Activated CD8-positive, alpha-beta memory T cell treated with anti-CD3 and anti-CD28 coated beads, Interleukin-2, amount 50 U/mL, for 24 hours (primary cell): ENCODE data around the gene RIN1.

Experiments
- DNase-seq: peaks from one replicate; pipeline ENCODE4 v3.0.0-alpha.2; 2020; ENCODE audit errors: extremely low read depth

The RIN1 gene

DNA sequence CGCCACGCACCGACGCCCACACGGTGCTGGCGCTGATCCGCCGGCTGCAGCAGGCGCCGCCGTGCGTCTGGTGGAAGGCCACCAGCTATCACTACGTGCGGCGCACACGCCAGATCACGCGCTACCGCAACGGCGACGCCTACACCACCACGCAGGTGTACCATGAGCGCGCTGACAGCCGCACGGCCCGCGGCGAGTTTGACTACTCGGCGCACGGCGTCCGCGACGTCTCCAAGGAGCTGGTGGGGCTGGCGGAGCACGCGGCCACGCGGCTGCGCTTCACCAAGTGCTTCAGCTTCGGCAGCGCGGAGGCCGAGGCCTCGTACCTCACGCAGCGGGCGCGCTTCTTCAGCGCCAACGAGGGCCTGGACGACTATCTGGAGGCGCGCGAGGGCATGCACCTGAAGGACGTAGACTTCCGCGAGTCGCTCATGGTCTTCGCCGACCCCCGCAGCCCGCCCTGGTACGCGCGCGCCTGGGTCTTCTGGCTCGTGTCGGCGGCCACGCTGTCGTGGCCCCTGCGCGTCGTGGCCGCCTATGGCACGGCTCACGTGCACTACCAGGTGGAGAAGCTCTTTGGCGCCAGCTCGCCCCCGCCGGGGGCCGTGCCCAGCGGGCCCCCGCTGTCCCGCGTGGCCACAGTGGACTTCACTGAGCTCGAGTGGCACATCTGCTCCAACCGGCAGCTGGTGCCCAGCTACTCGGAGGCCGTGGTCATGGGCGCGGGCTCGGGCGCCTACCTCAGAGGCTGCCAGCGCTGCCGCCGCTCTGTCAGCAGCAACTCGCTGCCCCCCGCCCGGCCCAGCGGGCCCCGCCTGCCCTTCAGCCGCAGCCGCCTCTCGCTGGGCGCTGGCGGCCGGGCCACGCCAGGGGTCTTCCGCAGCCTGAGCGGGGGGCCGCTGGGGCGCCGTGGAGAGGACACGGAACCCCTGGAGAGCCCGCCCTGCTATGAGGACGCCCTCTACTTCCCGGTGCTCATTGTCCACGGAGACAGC, 41.3 kb downstream of the RIN1 start:
- no peak for DNase-seq

DNA sequence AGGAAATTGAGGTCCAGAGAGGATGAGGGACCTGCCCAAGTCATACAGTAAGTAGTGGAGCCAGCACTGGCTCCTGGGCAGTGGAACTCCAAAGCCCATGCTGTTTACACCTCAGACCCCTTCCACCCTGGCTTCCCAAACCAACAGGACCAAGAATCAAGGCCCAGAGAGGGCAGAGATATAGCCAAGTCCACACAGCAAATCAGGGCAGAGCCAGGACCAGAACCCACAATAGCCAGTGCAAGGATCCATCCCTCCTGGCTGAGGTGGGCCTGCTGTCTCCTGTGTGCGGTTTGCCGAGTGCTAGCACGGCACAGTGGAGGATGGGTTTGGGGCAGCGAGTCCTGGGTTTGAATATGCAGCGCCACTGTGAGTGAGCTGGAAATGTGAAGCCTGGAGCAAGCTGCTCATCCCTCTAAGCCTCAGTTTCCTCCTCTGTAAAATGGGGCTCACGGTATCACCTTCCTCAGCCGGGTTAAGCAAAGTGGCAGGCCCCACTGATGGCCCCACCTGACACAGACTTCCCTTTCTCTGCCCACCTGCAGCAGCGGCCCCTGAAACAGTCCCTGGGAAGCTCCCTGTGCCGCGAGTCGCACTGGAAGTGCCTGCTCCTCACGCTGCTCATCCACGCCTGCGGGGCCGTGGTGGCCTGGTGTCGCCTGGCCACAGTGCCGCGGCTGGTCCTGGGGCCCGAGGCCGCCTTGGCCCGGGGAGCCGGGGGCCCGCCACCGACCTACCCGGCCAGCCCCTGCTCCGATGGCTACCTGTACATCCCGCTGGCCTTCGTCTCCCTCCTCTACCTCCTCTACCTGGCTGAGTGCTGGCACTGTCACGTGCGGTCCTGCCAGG, 42.2 kb downstream of the RIN1 start:
- DNase-seq = no peak

DNA sequence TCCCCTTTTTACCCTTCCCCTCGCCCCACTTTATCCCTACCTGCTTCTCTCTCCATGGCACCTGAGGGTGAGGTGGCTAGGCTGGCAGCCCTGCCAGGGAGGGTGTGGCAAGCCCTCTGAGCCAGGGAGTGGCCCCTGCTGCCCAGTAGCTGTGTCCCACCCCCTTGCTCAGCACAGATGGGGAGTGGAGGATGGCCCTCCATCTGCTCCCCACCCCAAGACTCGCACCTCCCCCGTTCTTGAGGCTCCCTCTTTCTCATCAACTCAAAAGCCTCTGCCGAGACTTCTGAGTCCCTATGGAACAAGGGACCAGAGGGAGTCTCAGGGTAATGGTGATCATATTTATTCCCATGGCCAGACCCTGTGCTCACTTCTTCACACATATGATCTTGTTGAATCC, 42.9 kb downstream of the RIN1 start:
- DNase-seq = no peak

DNA sequence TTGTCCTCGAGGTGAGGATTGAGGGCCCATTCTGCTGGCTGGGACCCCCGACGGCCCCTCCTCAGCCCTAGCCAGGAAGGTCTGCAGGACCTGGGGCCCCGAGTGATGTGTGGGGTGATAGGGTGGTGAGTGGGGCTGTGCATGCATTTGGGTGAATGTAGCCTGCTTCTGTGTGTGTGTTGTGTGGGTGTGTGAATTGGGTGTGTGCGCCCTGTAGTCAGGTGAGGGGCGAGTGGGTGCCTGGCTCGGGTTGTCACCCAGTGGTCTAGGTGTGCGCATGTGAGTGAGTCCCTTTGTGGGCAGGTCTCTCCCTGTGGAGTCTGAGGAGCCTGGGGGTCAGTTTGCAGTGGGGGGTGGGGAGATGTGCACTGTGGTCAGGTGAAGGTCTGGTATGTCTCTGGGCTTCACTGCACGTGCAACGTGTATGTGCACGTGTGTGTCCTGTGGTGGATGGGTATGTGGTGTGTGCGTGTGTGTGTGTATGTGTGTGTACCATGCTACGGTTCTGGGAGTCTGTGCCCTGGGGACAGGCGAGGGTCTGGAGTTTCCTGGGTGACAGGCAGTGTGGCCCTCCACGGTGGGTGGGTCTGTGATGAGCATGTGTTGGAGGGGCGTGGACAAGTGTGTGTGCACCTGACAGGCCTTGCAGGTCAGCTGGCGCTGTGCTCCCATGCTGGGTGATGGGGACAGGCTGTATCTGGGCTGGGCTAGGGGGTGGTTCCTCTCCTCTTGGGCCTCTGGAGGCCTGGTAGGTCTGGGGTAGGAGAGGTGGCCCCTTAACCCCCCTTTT, 43.5 kb downstream of the RIN1 start:
- DNase-seq = no peak

DNA sequence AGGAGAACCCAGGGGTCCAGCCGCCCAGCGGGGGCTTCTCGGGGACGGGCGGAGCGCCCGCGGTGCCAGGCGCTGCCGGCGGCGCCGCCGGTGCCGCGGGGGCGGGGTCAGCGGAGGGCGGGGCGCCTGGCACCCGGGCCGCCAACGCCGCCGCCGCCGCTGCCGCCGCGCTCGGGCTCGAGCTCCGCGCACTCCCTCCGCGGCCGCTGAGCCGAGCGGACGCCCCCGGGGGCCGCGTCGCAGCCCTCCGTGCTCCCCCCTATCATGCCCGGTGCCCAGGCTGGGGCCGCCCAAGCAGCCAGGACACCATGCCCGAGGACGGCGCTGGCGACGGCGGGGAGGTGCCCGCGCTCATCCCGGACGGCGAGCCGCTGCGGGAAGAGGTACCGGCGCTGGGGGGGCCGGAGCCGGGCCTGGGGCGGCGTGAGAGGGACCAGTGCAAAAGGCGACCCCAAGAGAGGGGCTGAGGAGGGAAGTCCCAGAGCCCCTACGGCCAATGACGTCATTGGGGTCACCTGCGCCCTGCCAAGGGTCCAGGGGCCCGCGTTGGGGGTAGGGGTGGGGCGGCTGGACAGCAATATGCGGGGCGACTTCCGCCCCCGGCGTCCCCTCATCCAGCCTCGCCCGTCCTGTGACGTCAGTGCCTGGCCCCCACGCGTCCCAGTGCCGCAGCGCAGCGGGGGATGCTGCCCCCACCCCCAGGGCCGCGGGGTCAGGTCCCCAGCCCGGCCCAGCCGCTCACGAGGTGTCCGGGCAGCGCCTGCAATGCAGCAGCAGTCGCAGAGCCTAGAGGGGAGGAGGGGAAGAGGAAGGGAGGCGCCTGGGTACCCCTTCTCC, 44.3 kb downstream of the RIN1 start, which contains the start of gene TMEM151A:
Gene TMEM151A (plus strand): TSS at position 189 of the 837 bp plus-strand sequence. CDS start 120 bp downstream, at position 309.
- DNase-seq = no peak

DNA sequence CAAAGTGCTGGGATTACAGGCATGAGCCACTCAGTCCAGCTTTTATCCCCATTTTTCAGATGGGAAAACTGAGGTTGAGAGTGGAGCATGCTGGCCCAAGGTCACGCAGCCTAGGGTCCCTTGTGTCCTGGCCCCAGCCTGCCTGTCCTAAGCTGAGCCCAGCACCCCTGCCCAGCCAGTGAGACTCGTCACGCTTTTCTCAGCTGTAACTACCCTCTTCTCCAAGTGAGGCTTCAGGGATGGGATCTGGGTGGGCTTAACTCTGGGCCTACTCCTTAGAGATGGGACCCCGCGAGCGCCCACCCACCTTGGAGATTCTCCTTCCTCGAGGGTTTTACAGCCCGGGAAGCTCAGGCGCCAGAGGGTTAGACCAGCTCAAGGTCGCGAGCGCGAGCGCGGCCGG, 44.9 kb downstream of the RIN1 start:
- DNase-seq = no peak

DNA sequence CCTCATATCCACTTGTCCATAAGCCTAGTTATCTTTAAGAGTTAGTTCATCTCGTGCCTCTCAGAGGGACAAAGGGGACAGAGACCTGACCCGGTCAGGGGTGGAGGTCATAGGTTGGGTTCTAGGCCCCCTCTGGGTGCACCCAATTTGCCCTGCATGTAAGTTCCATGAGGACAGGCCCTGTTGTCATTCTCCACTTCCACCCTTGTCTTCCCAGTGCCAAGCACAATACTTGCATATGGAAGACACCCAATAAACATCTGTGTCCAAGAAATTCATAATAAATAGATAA, 46.0 kb downstream of the RIN1 start:
- DNase-seq = no peak

DNA sequence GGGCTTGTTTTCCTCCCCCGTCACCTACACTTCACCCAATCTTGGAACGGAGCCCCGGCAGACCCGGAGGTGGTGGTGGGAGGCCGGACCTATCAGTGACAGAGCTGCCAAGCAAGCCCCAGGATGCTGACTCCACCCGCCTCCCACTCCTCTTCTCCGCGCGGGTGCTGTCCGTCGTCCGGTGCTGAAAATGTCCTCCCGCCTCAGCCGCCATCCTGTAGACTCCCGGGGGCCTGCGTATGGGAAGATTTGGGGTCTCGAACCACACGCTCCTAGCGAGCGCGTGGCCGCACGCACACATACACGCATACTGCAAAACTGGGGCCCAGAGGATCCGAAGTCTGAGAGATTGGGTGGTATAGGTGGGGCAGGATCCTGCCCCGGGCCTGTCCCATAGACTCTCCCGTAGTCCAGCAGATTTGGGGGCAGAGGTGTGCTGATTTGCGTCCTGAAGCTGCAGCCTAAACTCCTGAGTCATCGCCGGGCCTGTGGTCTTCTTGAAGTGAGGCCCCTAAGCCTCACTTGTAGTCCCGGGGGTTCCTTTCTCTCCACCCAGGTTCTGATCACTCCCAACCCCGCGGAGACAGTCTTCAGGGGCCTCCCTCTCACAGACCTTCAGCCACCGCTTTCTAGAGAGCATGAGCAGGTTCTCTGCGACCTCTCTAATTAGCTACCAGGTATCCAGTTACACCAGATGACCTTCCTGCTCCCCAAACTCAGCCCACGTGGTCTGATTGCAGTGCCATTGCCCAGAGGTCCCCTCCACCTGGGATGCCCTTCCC, 46.5 kb downstream of the RIN1 start:
- DNase-seq = peak; percentile 55

DNA sequence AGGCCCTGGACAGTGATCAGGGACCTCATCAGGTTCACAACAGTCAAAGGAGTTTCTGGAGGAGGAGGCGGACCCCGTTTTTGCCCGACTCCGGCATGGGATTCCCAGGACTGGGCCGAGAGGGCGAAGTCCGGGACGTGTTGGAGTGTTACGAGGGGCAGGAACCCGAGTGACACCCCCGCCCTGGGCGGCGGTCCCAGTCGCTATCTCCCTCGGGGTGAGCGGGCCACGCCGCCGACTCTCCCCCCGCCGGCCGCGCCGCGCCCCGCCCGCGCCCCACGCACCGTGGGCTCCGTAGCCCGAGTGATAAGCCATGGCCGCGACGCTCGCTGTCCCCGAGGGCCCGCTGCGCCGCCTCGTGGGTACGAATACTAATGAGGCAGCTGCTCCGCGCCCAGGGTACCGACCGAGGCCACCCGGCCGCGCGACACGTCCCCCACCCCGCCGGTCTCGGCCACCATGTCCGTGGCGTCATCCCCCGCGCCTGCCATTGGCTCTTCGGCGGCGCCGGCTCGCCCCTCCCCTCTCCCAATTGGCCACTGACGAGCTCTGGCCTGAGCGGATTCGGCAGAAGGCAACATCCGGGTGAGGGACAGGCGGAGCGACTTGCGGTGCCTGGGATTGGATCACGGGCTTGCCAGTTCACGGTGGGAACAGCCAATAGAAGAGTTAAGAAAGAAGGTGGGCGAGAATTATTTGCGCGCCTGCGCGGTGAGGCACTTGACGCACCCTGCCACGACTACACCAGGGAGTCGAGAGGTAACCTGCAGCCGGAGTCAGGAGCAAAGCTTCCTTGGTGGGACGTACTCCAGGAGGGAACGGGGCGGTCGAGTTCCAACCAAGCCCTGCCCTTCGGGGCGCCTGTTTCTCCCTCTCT, 47.3 kb downstream of the RIN1 start, which contains the start of gene YIF1A:
Gene YIF1A (minus strand): TSS at position 473 of the 877 bp plus-strand sequence. CDS start 158 bp downstream, at position 315.
- DNase-seq = peak; percentile 97

DNA sequence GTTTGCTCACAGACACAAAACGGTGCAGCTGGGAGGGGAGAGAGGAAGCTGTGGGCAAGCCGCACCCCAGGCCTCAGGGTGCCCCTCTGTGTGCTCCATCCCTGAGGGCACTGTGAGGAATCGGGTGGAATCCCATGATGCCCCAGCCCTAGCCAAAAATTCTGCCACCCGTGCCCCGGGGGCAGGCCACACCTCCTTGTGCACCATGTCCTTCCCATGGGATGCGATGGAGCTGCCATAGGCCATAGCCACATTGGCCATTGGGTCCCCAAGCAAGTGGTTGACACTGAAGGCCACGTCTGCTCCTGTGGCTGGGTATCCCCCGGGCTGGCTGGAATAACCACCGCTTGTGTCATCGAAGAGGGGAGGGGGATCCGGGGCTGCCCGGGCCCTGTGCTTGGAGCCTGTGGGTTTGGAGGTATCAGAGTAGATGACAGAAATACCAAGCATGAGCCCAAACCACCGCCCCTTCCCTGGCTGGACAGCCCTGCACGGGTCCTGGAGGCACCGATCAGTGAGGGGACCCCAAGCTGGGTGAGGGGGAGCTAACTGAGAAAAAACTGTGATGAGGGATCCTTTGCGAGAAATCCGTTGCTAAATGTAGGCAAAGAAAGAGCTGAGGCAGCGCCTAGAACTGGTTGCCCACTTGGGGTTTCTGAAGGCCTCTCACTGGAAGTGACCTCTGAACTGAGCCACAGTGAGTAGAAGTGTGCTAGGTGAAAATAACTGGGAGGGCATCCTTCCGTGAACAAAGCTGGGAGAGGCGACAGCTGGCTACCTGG, 48.2 kb downstream of the RIN1 start:
- no peak for DNase-seq

DNA sequence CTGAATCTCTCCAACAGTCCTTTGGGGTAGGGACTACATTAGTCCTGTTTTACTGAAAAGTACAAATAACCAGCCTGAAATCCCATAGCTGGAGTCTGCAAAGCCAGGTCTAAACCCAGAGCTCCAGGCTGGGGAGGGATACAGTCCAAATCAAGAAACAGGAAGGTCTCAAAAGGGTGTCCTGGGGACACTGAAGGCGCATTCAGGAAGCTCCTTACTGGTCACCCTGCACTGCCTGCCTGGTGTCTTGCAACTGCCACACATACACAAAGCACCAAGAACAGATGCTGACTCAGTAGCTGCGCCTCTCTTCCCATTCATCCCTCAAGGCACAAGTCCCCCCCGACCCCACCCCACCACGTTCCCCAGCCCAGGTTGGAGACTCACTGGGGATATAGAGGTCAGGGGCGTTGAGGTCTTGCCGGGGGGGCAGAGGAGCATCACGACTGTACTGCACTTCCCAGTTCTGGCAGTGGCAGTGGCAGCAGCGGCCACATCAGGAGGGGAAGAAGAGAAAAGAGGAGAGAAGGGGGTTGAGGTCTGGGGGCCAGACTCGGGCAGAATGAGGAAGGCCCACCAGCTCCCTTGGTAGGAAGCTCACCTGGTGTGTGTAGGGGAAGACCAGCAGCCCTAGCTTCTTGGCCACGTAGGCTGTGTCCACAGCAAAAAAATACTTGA, 48.9 kb downstream of the RIN1 start:
- no peak for DNase-seq

DNA sequence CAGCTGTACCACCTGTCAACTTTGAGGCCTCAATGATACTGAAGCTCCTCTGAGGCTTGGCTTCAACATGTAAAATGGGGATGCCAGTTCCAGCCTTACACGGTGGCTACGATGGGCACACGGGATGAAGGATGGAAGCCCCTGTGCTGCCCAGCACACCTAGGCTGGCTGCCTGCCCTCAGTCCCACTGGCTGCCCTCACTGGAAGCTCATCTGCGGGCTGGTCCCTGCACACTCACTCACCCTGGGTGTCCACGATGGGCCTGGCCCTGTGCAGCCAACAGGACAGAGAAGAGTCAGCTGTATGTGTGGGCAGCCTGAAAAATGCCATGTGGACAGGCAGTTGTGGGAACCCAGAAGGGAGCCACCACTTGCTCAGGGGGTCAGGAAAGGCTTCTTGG, 49.5 kb downstream of the RIN1 start:
- no peak for DNase-seq

DNA sequence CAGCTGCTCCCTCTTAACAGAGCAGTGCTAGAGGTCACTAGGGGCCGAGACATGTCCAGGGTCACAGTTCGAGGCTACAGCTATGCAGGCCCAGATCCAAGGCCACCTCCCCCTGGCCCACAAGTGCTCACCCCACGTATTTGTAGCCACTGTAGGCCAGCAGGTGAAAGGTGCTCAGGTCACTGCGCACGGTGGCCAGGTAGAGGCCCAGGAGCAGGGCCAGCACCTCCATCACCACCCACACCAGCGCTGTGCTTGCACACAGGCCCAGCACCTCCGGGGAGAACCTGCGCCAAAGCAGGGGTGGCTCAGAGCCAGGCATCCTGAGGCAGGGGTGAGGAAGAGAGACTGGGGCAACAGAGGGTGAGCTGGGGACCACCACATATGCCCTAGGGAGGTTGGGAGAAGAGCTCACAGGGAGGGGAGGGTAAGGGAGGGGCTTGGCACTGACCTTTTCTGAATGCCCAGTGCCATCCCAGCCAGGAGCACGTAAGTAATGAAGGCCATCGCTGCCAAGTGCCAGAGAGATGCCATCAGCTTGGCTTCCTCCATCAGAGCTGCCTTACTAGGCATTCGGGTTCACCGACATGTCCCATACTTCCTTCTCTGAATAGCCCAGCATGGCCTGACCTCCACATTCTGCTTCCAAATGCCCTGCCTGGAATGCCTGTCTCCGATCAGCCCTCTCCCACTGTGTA, 50.8 kb downstream of the RIN1 start:
- DNase-seq = no peak

DNA sequence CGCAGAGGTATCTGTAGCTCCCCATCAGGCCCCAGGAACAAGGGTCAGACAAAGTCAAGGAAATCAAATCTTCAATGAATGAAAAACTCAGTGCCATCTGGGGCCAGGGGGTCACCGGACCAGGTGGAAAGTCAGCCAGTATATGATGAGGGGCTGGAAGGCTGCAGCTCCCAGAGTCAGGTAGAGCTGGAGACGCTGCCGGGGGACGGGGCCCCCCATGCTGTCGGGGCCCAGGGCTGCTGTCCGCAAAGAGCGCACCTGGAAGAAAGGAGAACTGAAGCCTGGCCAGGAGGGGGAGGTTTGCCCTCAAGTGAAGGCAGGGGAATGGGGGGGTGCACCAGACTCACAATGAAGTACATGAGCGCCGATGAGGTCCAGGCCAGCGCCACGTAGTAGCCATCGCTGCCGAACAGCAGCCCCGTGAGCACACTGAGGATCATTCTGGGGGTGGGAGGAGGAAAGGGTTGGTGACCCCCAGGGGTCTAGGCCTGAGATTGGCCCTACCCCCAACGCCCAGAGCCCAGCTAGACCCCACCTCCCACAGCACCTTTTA, 51.6 kb downstream of the RIN1 start:
- DNase-seq = no peak

DNA sequence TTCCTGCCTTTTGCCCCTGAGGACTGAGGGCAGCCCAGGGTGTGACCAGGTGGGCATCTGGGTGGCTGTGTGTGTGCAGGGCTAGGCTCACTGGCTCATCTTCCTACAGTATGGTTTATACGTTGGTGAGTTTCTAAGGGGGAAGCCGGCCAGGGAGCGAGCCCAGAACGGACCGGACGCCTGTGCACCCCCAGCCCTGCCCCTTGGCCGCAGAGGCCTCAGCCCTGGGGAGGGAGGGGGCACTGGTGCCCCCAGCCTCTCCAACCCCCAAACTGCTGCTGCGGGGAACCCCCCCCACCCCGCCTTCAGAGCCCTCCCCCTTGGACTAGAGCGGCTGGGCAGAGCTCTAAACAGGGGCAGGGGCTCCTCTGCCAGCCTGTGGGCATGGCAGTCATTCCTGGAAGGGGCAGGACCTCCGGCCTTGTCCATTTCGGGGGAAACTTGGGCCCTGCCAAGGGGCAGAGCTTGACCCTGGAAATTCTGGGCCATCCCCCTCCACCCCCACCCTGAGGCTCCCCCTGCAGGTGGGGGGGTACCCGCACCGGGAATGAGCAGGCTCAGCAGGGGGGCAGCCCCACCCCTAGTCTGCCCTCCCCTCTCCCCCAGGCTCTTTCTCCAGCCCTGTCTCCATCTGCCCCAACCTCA, 52.7 kb downstream of the RIN1 start:
- no peak for DNase-seq
